IPS-NIHi7 (cell line): ENCODE data around the gene CLCNKA.

Experiments
- DNase-seq: peaks from one replicate; pipeline ENCODE4 v3.0.0; 2012; ENCODE audit warnings: mixed read lengths; ENCODE audit errors: extremely low spot score

The CLCNKA gene

GRCh38 chr1:16063226-16063829, 41.5 kb downstream of the CLCNKA start:
- DNase-seq: no peak

- DNase-seq: no peak
Observed at GRCh38 chr1:16063921-16064320, 42.1 kb downstream of the CLCNKA start.

GRCh38 chr1:16064536-16065268, 42.9 kb downstream of the CLCNKA start:
- no peak for DNase-seq

GRCh38 chr1:16065269-16065576, 43.4 kb downstream of the CLCNKA start:
- no peak for DNase-seq

- DNase-seq: no peak
Observed at GRCh38 chr1:16066245-16066644, 44.4 kb downstream of the CLCNKA start.

GRCh38 chr1:16067127-16067768, 45.4 kb downstream of the CLCNKA start:
- DNase-seq: no peak

- no peak for DNase-seq
Observed at GRCh38 chr1:16067933-16068332, 46.1 kb downstream of the CLCNKA start.

GRCh38 chr1:16068356-16069270, 46.8 kb downstream of the CLCNKA start:
- no peak for DNase-seq

- DNase-seq: no peak
Observed at GRCh38 chr1:16070640-16071355, 49.0 kb downstream of the CLCNKA start.

- DNase-seq: no peak
Observed at GRCh38 chr1:16071614-16072013, 49.8 kb downstream of the CLCNKA start.

- DNase-seq: no peak
Observed at GRCh38 chr1:16072095-16072494, 50.3 kb downstream of the CLCNKA start.

GRCh38 chr1:16072616-16073484, 51.0 kb downstream of the CLCNKA start:
- DNase-seq: no peak

GRCh38 chr1:16073490-16074119, 51.8 kb downstream of the CLCNKA start, which contains the start of gene FAM131C:
TSS of gene FAM131C (minus strand) at chr1:16073651. CDS start at chr1:16073442, 209 bp downstream.
- peak; percentile 84 for DNase-seq

- no peak for DNase-seq
Observed at GRCh38 chr1:16074217-16074616, 52.4 kb downstream of the CLCNKA start.

- no peak for DNase-seq
Observed at GRCh38 chr1:16075337-16076030, 53.6 kb downstream of the CLCNKA start.

- no peak for DNase-seq
Observed at GRCh38 chr1:16076031-16076864, 54.4 kb downstream of the CLCNKA start.

- DNase-seq: no peak
Observed at GRCh38 chr1:16076865-16077238, 55.0 kb downstream of the CLCNKA start.
